ENCODE results near the gene HBEGF.

The HBEGF gene

GRCh38 chr5:140301136-140301535 lies 45.3 kb downstream of the HBEGF start:
- DNase-seq = no peak

- DNase-seq = no peak
Measured at GRCh38 chr5:140299056-140299455, 47.3 kb downstream of the HBEGF start.

- DNase-seq = no peak
Measured at GRCh38 chr5:140298183-140298601, 48.2 kb downstream of the HBEGF start.

GRCh38 chr5:140297283-140297682 lies 49.1 kb downstream of the HBEGF start:
- DNase-seq = no peak

- DNase-seq = no peak
Measured at GRCh38 chr5:140296289-140296688, 50.1 kb downstream of the HBEGF start.

- DNase-seq = no peak
Measured at GRCh38 chr5:140295414-140295813, 51.0 kb downstream of the HBEGF start.

GRCh38 chr5:140294753-140295152 lies 51.6 kb downstream of the HBEGF start:
- DNase-seq = no peak

GRCh38 chr5:140293849-140294100 lies 52.6 kb downstream of the HBEGF start:
- DNase-seq = no peak

GRCh38 chr5:140293091-140293848 lies 53.1 kb downstream of the HBEGF start:
- DNase-seq = no peak

GRCh38 chr5:140292212-140293036 lies 54.0 kb downstream of the HBEGF start:
- DNase-seq = no peak

GRCh38 chr5:140287801-140288521 lies 58.4 kb downstream of the HBEGF start:
- DNase-seq = no peak

GRCh38 chr5:140286424-140286823 lies 60.0 kb downstream of the HBEGF start:
- DNase-seq = no peak

GRCh38 chr5:140284013-140284412 lies 62.4 kb downstream of the HBEGF start:
- no peak for DNase-seq
